Ascending aorta (tissue), 2 donors: ENCODE data around the gene INSL3. TPM values are rescaled to one million over a fixed set of nuclear protein-coding genes. Genes with fewer than 3 reads are reported as not detected.
A peak's percentile ranks its signal among the peaks of the same experiment; 100 is the strongest.

Experiments
- DNase-seq, 2 donors: peaks; one replicate each; pipeline ENCODE4 v3.0.0-alpha.2; 2019; ENCODE audit warnings: low spot score in 2 of 2
- H3K27ac ChIP-seq, 2 donors: fragments of 200-600 bp; sonication (generic); one replicate each; pipeline ENCODE4 v1.5.1; 2016 to 2017; ENCODE audit warnings: mild to moderate bottlenecking in 1 of 2
- H3K27me3 ChIP-seq: fragments of 200-600 bp; sonication (generic); one replicate; pipeline ENCODE4 v1.5.1; 2017
- H3K36me3 ChIP-seq, 2 donors: fragments of 200-600 bp; sonication (generic); one replicate each; pipeline ENCODE4 v1.5.1; 2016
- H3K4me1 ChIP-seq, 2 donors: fragments of 200-600 bp; sonication (generic); one replicate each; pipeline ENCODE4 v1.5.1; 2016 to 2017; ENCODE audit warnings: mild to moderate bottlenecking in 1 of 2
- H3K4me3 ChIP-seq, 2 donors: fragments of 200-600 bp; sonication (generic); one replicate each; pipeline ENCODE4 v1.5.1; 2016 to 2017; ENCODE audit warnings: mild to moderate bottlenecking in 1 of 2
- H3K9me3 ChIP-seq, 2 donors: fragments of 200-600 bp; sonication (generic); one replicate each; pipeline ENCODE4 v1.5.1; 2016
- CTCF ChIP-seq, 3 experiments: fragments of 200-600 bp in 2 of 3; fragments of 450-650 bp in 1 of 3; sonication (generic) in 2 of 3; IDR thresholded peaks; one replicate each; pipeline ENCODE4 v1.5.1; 2016 to 2019; ENCODE audit warnings: antibody characterized with exemption in 3 of 3, mild to moderate bottlenecking in 1 of 3, moderate library complexity in 1 of 3
- intact Hi-C: fragments of 100-400 bp; cut with DNase I; formaldehyde crosslinking; loops from one replicate; pipeline ENCODE4 v1.15.1; 2023
- total RNA-seq: library from RNA; depleted of rRNA; stranded (reverse); fragments of >200 nt; gene quantifications from one replicate; pipeline ENCODE4 v1.1.0, GENCODE V29; 2016

INSL3 gene
- total RNA-seq, 1 donor from 2014 or later: not detected

GRCh38 chr19:17848595-17849292, 27.4 kb upstream of the INSL3 start:
- no peaks in the 10 kb centered on the region for H3K36me3 ChIP-seq
- no peaks in the 10 kb centered on the region for H3K9me3 ChIP-seq
- H3K4me1 ChIP-seq: peaks cover 0 to 4% of the 10 kb centered on the region in 2 donors
- DNase-seq: no peak
- intact Hi-C loops: no loop called here
- H3K27me3 ChIP-seq: no peaks in the 10 kb centered on the region
- H3K4me3 ChIP-seq: no peak overlapping the region
- peak overlapping the region in 1 of 2 donors; percentile 80 for H3K27ac ChIP-seq
- no peak for TF ChIP-seq CTCF (IDR thresholded peaks at IDR 0.05)

- TF ChIP-seq CTCF (IDR thresholded peaks at IDR 0.05): no peak
- intact Hi-C loops: no loop called here
- Histone ChIP-seq H3K4me1 (peaks cover 0 to 4% of the 10 kb centered on the region in 2 donors), H3K4me3 (peak within 1 kb of the TSS; percentile 51 to 58), H3K27ac (peak within 1 kb of the TSS; percentile 66 to 80), H3K36me3 (no peaks in the 10 kb centered on the region), H3K9me3 (no peaks in the 10 kb centered on the region), H3K27me3 (no peaks in the 10 kb centered on the region)
- DNase-seq: peak in 1 of 2 donors; percentile 75
Measured at GRCh38 chr19:17847538-17848366, 26.4 kb upstream of the INSL3 start, which contains the start of gene JAK3. Gene JAK3 (minus strand): TSS chr19:17847982. CDS start chr19:17844417, 3,565 bp downstream.

- intact Hi-C loops: no loop called here
- H3K4me3 ChIP-seq: no peak overlapping the region
- peaks cover 6% of the 10 kb centered on the region for H3K27me3 ChIP-seq
Measured at GRCh38 chr19:17846146-17846545, 24.8 kb upstream of the INSL3 start.

GRCh38 chr19:17843908-17844490, 22.7 kb upstream of the INSL3 start:
- Histone ChIP-seq H3K4me3 (no peak overlapping the region), H3K27ac (no peak overlapping the region), H3K9me3 (no peaks in the 10 kb centered on the region), H3K36me3 (no peaks in the 10 kb centered on the region), H3K4me1 (peaks cover 0 to 8% of the 10 kb centered on the region in 2 donors), H3K27me3 (peaks cover 6% of the 10 kb centered on the region)
- intact Hi-C loops: no loop called here
- no peak for DNase-seq
- no peak for TF ChIP-seq CTCF (IDR thresholded peaks at IDR 0.05)

More at GRCh38 chr19:17846146-17846545, 24.8 kb upstream of the INSL3 start:
- Histone ChIP-seq H3K9me3 (no peaks in the 10 kb centered on the region), H3K4me1 (peaks cover 0 to 8% of the 10 kb centered on the region in 2 donors), H3K36me3 (no peaks in the 10 kb centered on the region), H3K27ac (no peak overlapping the region)
- no peak for TF ChIP-seq CTCF (IDR thresholded peaks at IDR 0.05)
- no peak for DNase-seq

GRCh38 chr19:17843292-17843827, 22.0 kb upstream of the INSL3 start:
- peaks cover 6% of the 10 kb centered on the region for H3K27me3 ChIP-seq
- H3K9me3 ChIP-seq: no peaks in the 10 kb centered on the region
- no peak for TF ChIP-seq CTCF (IDR thresholded peaks at IDR 0.05)
- no peak overlapping the region for H3K4me3 ChIP-seq
- intact Hi-C loops: no loop called here
- no peak overlapping the region for H3K27ac ChIP-seq
- H3K36me3 ChIP-seq: no peaks in the 10 kb centered on the region
- peaks cover 0 to 8% of the 10 kb centered on the region in 2 donors for H3K4me1 ChIP-seq
- DNase-seq: no peak
